CD4-positive, alpha-beta T cell (primary cell): ENCODE data around the gene RAB40A. TPM values are rescaled to one million over a fixed set of nuclear protein-coding genes. Genes with fewer than 3 reads are reported as not detected.
A peak's percentile ranks its signal among the peaks of the same experiment; 100 is the strongest.
"Not testable (repeated sequence)": the region's sequence is repeated elsewhere in the genome, so short reads cannot be mapped to it uniquely, and the experiment has no call there.

Source experiments
- ATAC-seq: fragments of 200-7000 bp; cut with Tn5 transposase; one replicate; pipeline ENCODE4 v1.10.0; 2022; ENCODE audit warnings: mild to moderate bottlenecking; ENCODE audit not compliant: poor library complexity
- CTCF ChIA-PET: fragments of 350-600 bp; sonication (Branson Sonifier 250); formaldehyde crosslinking; loops from one replicate; lab custom pipeline; 2021; ENCODE audit warnings: antibody characterized with exemption, inconsistent platforms; lab: Charles Lee
- POLR2A ChIA-PET: fragments of 350-600 bp; sonication (Branson Sonifier 250); formaldehyde crosslinking; loops from one replicate; lab custom pipeline; 2021; ENCODE audit warnings: antibody characterized with exemption, inconsistent platforms; lab: Charles Lee
- DNase-seq, 14 experiments: peaks; one replicate each; pipeline ENCODE4 v3.0.0-alpha.2; 2013 to 2020; ENCODE audit warnings: mixed read lengths in 2 of 14
- H3K27ac ChIP-seq, 2 donors: one replicate each; pipeline versions ENCODE4 v1.5.1 to v1.7.0; 2013; ENCODE audit warnings: low read length in 2 of 2, low read depth in 1 of 2, mild to moderate bottlenecking in 1 of 2
- H3K27me3 ChIP-seq, 2 experiments: 1 replicate in 1 of 2; 2 replicates in 1 of 2; pipeline versions ENCODE4 v1.6.1 to v1.7.0; 2013; ENCODE audit warnings: low read length in 2 of 2, control low read depth in 1 of 2, mild to moderate bottlenecking in 1 of 2, moderate library complexity in 1 of 2; ENCODE audit not compliant: insufficient read depth in 2 of 2, control insufficient read depth in 1 of 2
- H3K36me3 ChIP-seq: one replicate; pipeline ENCODE4 v1.6.1; 2013; ENCODE audit warnings: low read length, control low read depth; ENCODE audit not compliant: insufficient read depth
- H3K4me1 ChIP-seq: one replicate; pipeline ENCODE4 v1.6.1; 2013; ENCODE audit warnings: low read length, control low read depth; ENCODE audit not compliant: insufficient read depth
- H3K4me3 ChIP-seq: one replicate; pipeline ENCODE4 v1.5.1; 2013; ENCODE audit warnings: mild to moderate bottlenecking, low read length, moderate library complexity
- H3K9me3 ChIP-seq, 2 experiments: 1 replicate in 1 of 2; 2 replicates in 1 of 2; pipeline versions ENCODE4 v1.6.1 to v1.7.0; 2013; ENCODE audit warnings: low read length in 2 of 2, mild to moderate bottlenecking in 2 of 2, control low read depth in 1 of 2, moderate library complexity in 1 of 2; ENCODE audit not compliant: control insufficient read depth in 1 of 2, insufficient read depth in 1 of 2
- H3K27ac Mint-ChIP-seq: one replicate; pipeline ENCODE4 v1.8.0; 2020; ENCODE audit warnings: mixed read lengths
- H3K27me3 Mint-ChIP-seq: one replicate; pipeline ENCODE4 v1.8.0; 2021; ENCODE audit warnings: mixed read lengths
- H3K36me3 Mint-ChIP-seq: one replicate; pipeline ENCODE4 v1.8.0; 2021; ENCODE audit warnings: low read depth, mixed read lengths
- H3K4me1 Mint-ChIP-seq: one replicate; pipeline ENCODE4 v1.8.0; 2021; ENCODE audit warnings: low read depth, mixed read lengths
- H3K4me3 Mint-ChIP-seq: one replicate; pipeline ENCODE4 v1.8.0; 2020; ENCODE audit warnings: mild to moderate bottlenecking, mixed read lengths
- H3K9me3 Mint-ChIP-seq: one replicate; pipeline ENCODE4 v1.8.0; 2020; ENCODE audit warnings: mixed read lengths
- CTCF ChIP-seq: fragments of 200-600 bp; IDR thresholded peaks from one replicate; pipeline ENCODE4 v1.8.0; 2022; ENCODE audit warnings: antibody characterized with exemption, mild to moderate bottlenecking
- intact Hi-C, 2 experiments: fragments of 100-400 bp; cut with DNase I in 1 of 2; cut with micrococcal nuclease in 1 of 2; formaldehyde crosslinking; loops; one replicate each; pipeline versions ENCODE4 v1.15.1 to v1.9.0; 2023 to 2025; cut with DNase I, micrococcal nuclease
- total RNA-seq, 174 experiments: library from RNA in 2 of 174; stranded (reverse) in 2 of 174; gene quantifications; one replicate each; pipeline ENCODE4 v1.2.3 and lab custom pipeline; 2021 to 2026

The RAB40A gene
- total RNA-seq, 2 experiments from 2014 or later: 0.16 TPM; not detected in 1

DNA sequence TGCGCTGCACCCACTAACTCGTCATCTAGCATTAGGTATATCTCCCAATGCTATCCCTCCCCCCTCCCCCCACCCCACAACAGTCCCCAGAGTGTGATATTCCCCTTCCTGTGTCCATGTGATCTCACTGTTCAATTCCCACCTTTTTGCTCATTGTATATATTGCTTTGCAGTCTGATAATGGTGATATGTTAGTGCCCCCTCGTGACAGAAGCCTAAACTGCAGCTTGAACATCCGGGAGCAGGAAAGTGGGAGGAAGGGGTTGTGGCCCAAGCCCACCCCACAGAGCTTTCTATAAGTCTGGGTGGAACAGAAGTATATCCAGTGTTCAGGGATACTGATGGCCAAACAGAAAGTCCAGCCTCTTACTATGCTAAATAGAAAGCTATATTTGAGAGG lies 29.6 kb downstream of the RAB40A start:
- H3K27ac Mint-ChIP-seq, H3K4me1 Mint-ChIP-seq, H3K9me3 Mint-ChIP-seq, H3K36me3 Mint-ChIP-seq, H3K4me1 ChIP-seq, H3K9me3 ChIP-seq, ATAC-seq, H3K4me3 Mint-ChIP-seq, H3K36me3 ChIP-seq, H3K27me3 Mint-ChIP-seq, intact Hi-C loops, H3K27me3 ChIP-seq, H3K4me3 ChIP-seq, POLR2A ChIA-PET, H3K27ac ChIP-seq: not testable (repeated sequence)
- peak; percentile 46 for TF ChIP-seq CTCF
- CTCF ChIA-PET: interaction anchor here (0.5 to 1.0 kb wide), 5 partner anchors 13 to 279 kb away, joined by 3 to 4 read pairs (median 3); no protein-coding TSS in a partner anchor
- DNase-seq: peak in 12 of 14 experiments; percentile 3 to 63 (median 36)

GRCh38 chrX:103488794-103489193 lies 30.5 kb downstream of the RAB40A start:
- POLR2A ChIA-PET: no interaction called here
- Histone ChIP-seq H3K27ac (no peak overlapping the region), H3K36me3 (no peaks in the 10 kb centered on the region), H3K27me3 (no peaks in the 10 kb centered on the region), H3K9me3 (no peaks in the 10 kb centered on the region), H3K4me3 (no peak overlapping the region), H3K4me1 (no peaks in the 10 kb centered on the region)
- H3K27me3 Mint-ChIP-seq: no peaks in the 10 kb centered on the region
- no peaks in the 10 kb centered on the region for H3K9me3 Mint-ChIP-seq
- no peak for TF ChIP-seq CTCF
- H3K36me3 Mint-ChIP-seq: no peaks in the 10 kb centered on the region
- no peaks in the 10 kb centered on the region for H3K4me1 Mint-ChIP-seq
- no peak overlapping the region for H3K27ac Mint-ChIP-seq
- intact Hi-C loops: no loop called here
- H3K4me3 Mint-ChIP-seq: no peak overlapping the region
- no peak for DNase-seq
- CTCF ChIA-PET: no interaction called here
- no peak for ATAC-seq

- ChIA-PET CTCF (no interaction called here), POLR2A (no interaction called here)
- intact Hi-C loops: no loop called here
These were observed 31.0 kb downstream of the RAB40A start for GRCh38 chrX:103488332-103488731.

More at GRCh38 chrX:103488332-103488731, 31.0 kb downstream of the RAB40A start:
- Mint-ChIP-seq H3K36me3 (no peaks in the 10 kb centered on the region), H3K27me3 (no peaks in the 10 kb centered on the region), H3K4me1 (no peaks in the 10 kb centered on the region), H3K9me3 (no peaks in the 10 kb centered on the region), H3K4me3 (no peak overlapping the region), H3K27ac (no peak overlapping the region)
- no peak overlapping the region for H3K4me3 ChIP-seq
- no peaks in the 10 kb centered on the region for H3K9me3 ChIP-seq
- no peak for ATAC-seq
- H3K36me3 ChIP-seq: no peaks in the 10 kb centered on the region
- no peak overlapping the region for H3K27ac ChIP-seq
- H3K4me1 ChIP-seq: no peaks in the 10 kb centered on the region
- DNase-seq: peak in 2 of 14 experiments; percentile 2 to 4
- no peaks in the 10 kb centered on the region for H3K27me3 ChIP-seq
- TF ChIP-seq CTCF: peak; percentile 21
